NCI-H1048 (cell line): ENCODE data around the gene DPP7.
A peak's percentile ranks its signal among the peaks of the same experiment; 100 is the strongest.
"Not testable (repeated sequence)": the region's sequence is repeated elsewhere in the genome, so short reads cannot be mapped to it uniquely, and the experiment has no call there.

Experiments used
- DNase-seq: peaks from one replicate; lab custom pipeline; 2025; lab: John Stamatoyannopoulos, UW

DPP7 gene

DNA sequence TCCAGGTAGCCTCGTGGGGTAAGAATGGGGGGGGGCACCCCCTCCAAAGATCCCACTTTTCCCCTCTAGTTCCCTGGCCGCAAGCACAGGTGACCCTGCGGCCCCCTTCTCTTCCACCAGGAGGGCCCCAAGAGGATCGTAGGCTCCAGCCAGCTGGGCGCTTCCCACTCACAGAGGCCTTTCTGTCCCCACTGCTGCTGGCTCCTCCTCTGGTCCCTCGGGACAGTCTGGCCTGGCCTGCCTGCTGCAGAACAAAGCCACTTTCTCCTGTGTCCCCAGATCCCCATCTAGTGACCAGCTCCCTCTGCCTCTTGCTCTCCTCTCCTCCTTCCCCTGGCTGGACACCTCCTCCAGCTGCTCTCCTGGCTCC, 43.6 kb downstream of the DPP7 start:
- DNase-seq: no peak

DNA sequence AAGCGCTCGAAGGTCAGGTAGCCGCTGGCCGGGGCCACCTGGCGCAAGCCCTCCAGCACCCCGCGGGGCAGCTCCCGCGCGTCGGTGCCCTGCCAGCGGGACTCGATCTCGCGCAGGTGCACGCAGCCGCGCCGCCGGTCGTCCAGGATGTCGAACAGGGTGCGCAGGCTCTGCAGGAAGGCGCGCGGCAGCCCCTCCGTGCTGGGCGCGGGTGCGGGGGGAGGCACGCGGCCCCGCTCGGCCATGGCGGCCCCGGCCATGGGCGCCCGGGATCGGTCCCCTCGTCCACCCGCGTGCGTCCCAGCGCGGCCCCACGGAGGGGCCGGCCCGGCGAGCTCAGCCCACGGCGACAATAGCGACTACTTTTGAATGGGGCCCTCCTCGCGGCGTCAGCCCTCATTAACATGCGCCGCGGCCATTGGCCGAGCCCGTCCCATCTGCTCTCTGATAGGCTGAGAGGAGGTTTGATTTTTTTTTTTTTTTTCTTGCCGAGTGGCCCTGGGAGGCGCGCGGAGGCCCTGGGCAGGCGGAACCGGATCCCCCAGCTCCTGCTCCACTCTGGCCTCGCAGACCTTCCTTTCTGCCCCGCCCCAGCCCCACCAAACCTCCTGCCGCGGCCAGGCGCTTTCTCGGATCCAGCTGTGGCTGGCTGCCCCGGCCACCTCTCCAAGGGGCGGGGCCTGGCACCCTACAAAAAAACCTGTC, 44.2 kb downstream of the DPP7 start, which contains the start of gene SAPCD2:
Gene SAPCD2 (minus strand): TSS at position 357 of the 705 bp plus-strand sequence. CDS start 97 bp downstream, at position 260.
- DNase-seq: peak; percentile 72

DNA sequence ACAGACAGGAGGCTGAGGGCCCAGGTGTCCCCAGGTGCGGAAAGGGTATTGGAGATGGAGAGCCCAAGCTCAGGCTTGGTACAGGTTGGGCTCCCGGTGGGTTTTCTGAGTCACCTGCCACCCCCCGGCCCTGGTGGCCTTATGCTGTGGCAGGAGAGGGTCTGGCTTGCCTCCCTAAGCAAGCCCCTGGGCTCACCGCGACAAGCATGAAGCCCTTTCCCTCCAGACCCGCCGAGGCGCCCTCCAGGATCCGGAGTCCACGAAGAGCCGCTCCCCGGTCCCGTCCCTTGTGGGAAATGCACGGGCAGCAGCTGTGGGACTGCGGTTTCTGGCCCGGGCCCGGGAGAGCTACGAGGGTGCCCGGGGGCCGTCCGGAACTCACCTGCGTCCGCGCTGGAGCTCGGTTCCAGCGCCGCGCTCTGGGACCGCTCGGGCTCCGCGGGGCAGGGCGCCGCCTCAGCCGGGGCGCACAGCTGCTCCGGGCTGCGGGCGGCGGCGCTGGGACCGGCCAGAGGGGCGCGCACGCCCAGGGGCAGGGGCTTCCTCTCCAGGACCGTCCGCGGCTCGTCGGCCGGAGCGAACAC, 44.9 kb downstream of the DPP7 start:
- no peak for DNase-seq

DNA sequence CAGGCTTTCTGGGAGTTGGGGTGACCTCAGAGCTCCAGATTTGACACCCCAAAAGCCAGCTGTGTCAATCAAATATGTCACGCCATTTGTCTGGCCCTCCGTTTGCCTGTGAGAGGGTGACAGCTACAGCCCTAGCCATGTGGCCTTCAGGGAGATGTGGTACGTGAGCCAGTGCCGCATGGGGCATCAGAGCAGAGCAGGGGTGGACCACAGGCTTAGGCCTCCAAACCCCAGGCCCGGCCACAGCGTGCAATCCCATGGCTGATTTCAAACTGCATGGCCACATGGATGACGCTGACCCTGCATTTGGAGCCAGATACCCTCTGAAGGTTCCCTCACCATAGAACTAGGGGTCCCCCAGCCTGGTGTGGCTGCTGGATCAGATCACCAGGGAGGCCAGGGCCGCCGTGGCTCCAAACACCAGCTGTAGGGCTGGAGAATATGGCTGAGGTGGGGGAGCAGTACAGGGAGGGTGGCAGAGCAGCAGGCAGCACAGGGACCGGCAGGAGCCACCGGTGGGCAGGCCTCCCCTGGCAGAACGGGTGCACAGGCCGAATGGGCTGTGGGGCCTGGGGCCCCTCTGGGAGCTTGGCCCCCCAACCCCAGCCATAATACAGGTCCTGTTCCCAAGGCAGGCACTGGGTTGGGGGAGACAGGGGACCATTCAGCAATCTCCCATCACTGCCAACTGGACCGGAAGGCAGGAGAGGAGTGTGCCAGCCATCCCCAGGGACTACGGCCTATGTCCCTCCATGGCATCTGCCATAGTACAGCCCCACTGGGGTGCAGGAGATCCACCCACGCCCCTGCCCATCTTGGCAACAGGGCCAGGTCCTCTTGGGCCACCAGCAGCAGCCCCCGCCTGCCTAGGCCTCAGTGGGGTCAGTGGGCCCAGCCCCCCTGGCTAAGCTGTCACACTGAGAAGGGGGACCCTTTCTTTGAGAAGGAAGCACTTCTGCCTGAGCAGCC, 45.7 kb downstream of the DPP7 start:
- no peak for DNase-seq

DNA sequence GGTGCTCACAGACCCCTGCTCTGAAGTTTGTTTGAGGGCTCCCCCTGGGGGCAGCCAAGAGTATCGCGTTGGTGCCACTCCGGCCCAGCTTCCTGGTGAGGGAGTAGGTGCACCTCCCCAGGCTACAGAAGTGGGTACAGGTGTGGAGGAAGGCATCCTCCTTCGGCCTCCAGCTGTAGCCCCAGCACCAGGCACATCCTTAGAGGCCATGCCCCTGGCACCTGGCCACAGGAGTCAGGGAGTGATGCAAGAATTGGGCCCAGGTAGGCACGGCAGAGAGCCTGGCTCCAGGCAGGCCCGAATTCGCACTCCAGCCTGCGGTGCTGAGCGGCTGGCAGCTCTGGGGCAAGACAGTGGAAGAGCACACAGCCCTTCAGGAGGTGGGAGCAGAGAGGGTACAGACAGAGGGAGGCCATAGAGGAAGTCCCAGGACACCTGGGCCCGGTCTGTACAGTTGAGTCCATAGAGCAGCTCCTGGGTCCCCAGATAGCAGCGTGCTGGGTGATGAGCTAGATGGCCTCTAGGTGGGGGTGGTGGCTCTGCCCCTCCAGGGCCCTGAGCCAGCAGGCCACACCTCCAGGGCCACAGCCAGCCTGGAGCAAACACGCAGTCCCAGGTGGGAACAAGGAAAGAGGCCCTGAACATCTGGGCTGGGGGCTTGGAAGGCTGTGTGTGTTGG, 46.5 kb downstream of the DPP7 start:
- DNase-seq: peak; percentile 59

DNA sequence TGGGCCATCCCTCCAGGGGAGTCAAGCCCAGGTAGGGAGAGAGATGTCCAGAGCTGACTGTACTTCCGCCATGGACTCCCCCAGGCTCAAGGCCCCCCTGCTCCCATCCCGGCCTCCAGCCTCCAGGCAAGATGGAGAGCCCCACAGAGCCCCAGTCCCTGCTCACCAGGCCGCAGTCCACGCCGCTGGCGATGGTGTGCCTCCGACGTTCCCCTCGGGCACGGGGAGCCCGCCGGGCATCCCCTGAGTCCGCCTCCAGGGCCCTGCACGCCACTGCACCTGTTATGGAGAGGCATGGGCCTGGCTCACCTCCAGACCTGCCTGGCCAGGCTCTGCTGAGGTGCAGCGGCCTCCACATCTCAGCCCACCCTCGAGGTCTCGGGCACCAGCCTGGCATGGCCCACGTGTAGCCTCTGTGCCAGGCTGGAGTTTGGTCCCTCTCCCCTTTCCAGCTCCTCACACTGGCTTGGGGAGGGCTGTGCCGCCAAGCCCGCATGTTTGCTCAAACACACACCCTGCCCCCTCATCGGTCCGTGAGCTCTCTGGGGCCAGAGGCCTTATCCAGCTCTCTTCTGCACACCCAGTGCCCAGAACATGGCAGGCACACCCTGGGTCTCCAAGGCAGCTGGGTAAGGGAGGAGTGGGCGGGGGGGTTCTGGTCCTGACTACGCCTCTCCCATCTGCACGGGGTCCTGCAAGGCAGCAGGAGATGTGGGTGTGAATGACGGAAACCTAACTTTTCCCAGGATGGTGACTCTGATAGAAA, 48.3 kb downstream of the DPP7 start:
- DNase-seq: no peak

DNA sequence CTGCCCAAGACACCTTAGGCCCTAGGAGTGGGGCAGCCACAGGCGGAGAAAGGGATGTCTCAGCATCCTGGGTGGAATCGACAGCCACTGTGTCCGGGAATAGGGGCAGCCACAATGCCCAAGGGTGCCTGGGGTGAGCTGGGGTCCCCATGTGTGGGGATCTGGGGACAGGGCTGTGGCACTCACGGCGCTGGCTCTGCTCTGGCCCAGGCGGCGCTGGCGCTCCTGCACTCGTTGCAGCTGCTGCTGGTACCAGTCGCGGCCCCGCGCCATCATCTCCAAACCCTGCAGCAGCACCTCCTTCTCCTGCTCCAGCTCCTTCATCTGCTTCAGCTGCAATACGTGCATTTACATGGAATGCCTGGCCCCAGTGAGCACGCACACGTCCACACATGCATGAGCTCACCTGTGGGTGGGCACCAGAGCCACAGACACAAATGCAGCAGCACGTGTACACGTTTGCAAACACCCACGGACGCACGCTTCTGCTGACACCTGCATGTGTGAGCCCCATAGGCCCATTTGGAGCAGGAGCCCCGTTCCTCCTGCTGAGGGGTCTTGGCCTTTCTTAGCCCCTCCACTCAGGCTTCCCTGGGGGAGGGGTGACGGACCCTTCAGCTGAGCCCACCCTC, 49.1 kb downstream of the DPP7 start:
- DNase-seq: no peak

DNA sequence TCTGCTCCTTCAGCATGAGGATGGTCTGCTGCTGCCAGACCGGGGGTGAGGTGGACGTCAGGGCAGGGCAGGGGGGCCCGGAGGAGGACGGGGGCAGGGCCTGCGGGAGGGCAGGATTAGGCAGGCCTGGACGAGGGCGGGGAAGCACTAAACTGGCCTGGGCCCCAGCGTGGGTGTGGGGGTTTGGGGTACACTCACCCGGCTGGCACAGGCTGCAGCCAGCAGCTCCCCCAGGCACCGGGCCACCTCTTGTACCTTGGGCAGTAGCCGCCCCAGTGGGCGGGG, 49.7 kb downstream of the DPP7 start:
- no peak for DNase-seq

DNA sequence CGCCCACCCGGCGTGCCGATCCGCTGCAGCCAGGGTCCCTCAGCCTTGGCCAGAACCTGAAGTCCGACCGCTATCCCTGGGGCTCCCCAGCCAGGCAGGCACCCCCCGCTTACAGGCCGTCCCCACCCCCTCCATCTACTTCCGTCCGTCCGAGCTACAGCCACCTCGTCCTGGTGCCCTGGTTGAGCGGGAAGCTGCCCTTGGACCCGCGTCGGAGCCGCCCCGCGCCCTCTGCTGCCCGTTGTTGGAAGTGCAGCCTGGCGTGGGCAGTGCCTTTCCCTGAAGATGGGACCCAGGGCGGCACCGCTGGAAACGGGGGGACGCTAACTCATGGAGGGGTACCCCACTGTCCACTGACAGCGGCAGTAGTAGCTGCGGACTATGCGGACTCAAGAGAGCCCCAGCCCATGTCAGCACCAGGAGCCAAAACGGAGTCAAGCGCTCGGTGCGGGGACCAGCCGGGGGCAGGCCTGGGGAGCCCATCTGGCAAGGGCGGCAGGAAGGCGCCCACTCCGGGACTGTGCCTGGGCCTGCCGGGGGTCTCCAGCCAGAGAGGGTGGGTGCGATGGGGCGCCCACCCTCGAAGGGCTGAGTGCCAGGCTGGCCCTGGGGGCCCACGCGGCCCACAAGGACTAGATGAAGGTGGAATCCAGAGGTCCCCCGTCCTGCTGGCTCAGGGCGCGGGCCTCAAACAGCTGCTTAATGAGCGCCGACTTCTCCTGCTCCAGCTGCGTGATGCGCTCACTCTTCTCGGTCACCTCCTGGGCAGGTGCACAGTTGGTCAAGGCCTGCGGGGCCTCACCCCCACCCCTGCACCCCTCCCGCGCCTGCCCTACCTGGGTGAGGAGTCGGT, 50.3 kb downstream of the DPP7 start:
- DNase-seq: no peak

DNA sequence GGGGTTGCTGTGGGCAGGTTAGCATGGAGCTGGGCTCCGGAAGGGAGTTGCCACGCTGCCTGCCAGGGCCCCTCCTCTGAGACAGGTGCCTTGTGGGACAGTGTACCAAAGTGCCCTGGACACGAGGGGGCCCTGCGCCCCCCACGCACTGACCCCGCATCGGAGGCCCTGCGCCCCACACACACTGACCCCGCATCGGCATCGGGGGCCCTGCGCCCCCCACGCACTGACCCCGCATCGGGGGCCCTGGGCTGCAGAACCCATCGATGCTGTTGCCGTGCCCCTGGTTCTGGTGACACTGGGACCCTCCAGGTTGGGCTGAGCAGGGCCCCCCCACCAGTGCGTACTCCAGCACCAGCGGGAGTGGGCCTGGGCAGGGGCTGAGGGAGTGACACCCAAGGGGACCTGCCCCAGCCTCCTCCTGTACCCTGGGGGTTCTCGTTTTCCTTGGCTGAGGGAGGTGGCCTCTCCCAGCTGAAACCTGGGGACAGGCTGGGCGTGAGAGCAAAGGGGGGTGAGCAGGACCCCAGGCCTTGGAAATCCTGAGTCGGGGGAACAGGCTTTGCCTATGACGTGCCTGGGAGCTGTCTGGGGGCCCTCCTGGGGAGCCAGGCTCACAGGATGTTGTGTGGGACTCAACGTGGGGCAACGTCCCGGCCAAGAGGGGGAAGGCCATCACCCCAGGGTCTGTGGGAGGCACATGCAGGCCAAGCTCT, 51.1 kb downstream of the DPP7 start:
- DNase-seq: no peak

DNA sequence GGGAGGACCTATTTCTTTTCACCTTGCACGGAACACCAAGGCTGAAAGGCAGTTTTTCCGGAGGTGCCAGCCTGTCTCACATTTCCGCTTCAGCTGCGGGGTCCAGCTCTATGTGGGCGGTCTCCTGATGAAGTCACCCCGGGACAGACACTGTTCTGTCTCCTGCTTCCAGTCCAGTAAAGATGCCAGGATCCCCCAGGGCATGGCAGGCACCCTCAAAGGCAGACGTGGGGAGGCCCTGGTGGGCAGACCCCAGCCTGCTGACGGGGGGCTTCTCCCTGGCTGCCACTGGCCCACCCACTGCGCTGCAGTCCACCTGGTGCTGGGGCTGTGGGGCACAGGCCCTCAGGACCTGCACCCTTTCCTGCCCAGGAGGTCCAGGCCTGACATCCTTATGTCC, 51.7 kb downstream of the DPP7 start:
- not testable (repeated sequence) for DNase-seq

DNA sequence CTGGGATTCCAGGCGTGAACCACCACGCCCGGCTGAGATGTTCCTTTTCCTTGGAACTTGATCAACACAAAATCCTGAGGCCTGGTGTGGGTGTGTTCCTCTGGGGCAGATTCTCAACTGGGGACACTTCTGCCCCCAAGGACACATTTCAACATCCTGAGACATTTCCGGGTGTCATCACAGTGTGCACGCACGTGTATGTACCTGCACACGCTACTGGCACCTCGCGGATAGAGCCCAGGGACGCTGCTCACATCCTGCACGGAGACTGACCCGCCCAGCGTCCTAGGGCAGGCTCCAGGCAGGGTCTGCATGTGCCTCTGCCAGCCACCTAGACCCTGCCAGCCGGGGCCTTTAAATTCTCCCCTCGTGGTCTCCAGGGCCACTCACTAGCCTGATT, 52.1 kb downstream of the DPP7 start:
- no peak for DNase-seq
